Prostate gland (tissue), 2 donors: Measurements from ENCODE around the gene STX1A.

Experiments
- CTCF ChIP-seq, 4 experiments: fragments of 200-600 bp in 2 of 4; fragments of 450-650 bp in 2 of 4; sonication (generic) in 2 of 4; IDR thresholded peaks; 1 replicate in 3 of 4; 2 replicates in 1 of 4; pipeline ENCODE4 v1.5.1; 2016 to 2019; ENCODE audit warnings: antibody characterized with exemption in 4 of 4, mild to moderate bottlenecking in 2 of 4, moderate library complexity in 2 of 4
- POLR2A ChIP-seq: fragments of 450-650 bp; IDR thresholded peaks from one replicate; pipeline ENCODE4 v1.6.1; 2016; ENCODE audit warnings: antibody characterized with exemption, mild to moderate bottlenecking
- POLR2AphosphoS5 ChIP-seq: sonication (generic); formaldehyde crosslinking; IDR thresholded peaks from one replicate; pipeline ENCODE4 v1.6.1; 2017; ENCODE audit warnings: antibody characterized with exemption

DNA sequence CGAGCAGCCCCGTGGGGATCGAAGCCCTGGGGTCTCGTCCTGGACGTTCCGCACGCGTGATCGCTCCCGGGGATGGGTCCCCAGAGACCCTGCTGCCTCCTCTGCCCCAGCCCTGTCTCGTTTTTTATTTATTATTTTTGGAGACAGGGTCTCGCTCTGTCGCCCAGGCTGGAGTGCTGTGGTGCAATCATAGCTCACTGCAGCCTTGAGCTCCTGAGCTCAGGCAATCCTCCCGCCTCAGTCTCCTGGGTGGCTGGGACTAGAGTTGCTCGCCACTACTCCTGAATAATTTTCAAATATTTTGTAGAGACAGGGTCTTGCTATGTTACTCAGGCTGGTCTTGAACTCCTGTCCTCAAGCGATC lies 319 bp upstream of the STX1A start:
- no peak for TF ChIP-seq CTCF (IDR thresholded peaks at IDR 0.05)
- no peak for TF ChIP-seq POLR2A
- no peak for TF ChIP-seq POLR2AphosphoS5
